ENCODE measurements around the gene RPS6KA2.

Gene RPS6KA2

GRCh38 chr6:166656230-166657151, 29.4 kb upstream of the RPS6KA2 start:
- no peak for DNase-seq (ENCODE audit: low read depth)

- no peak for DNase-seq (ENCODE audit: low read depth)
These were observed 28.7 kb upstream of the RPS6KA2 start for GRCh38 chr6:166655713-166656229.

- DNase-seq (ENCODE audit: low read depth) = no peak
These were observed 28.2 kb upstream of the RPS6KA2 start for GRCh38 chr6:166655251-166655650.

GRCh38 chr6:166654573-166654972, 27.5 kb upstream of the RPS6KA2 start:
- no peak for DNase-seq (ENCODE audit: low read depth)

- DNase-seq (ENCODE audit: low read depth) = no peak
These were observed 26.5 kb upstream of the RPS6KA2 start for GRCh38 chr6:166653639-166653941.

GRCh38 chr6:166650824-166651807, 24.1 kb upstream of the RPS6KA2 start:
- no peak for DNase-seq (ENCODE audit: low read depth)

- DNase-seq (ENCODE audit: low read depth) = no peak
These were observed 23.0 kb upstream of the RPS6KA2 start for GRCh38 chr6:166650047-166650446.

GRCh38 chr6:166648846-166649245, 21.8 kb upstream of the RPS6KA2 start:
- no peak for DNase-seq (ENCODE audit: low read depth)

GRCh38 chr6:166647896-166648295, 20.8 kb upstream of the RPS6KA2 start:
- no peak for DNase-seq (ENCODE audit: low read depth)

- no peak for DNase-seq (ENCODE audit: low read depth)
These were observed 19.7 kb upstream of the RPS6KA2 start for GRCh38 chr6:166646716-166647115.

- no peak for DNase-seq (ENCODE audit: low read depth)
These were observed 18.8 kb upstream of the RPS6KA2 start for GRCh38 chr6:166645896-166646295.

- DNase-seq (ENCODE audit: low read depth) = no peak
These were observed 17.6 kb upstream of the RPS6KA2 start for GRCh38 chr6:166644681-166645080.

GRCh38 chr6:166643891-166644590, 17.0 kb upstream of the RPS6KA2 start:
- no peak for DNase-seq (ENCODE audit: low read depth)

- no peak for DNase-seq (ENCODE audit: low read depth)
These were observed 15.6 kb upstream of the RPS6KA2 start for GRCh38 chr6:166642646-166643045.

GRCh38 chr6:166640342-166641043, 13.4 kb upstream of the RPS6KA2 start:
- DNase-seq (ENCODE audit: low read depth) = no peak

GRCh38 chr6:166639921-166640320, 12.9 kb upstream of the RPS6KA2 start:
- no peak for DNase-seq (ENCODE audit: low read depth)

GRCh38 chr6:166638573-166638964, 11.5 kb upstream of the RPS6KA2 start:
- DNase-seq (ENCODE audit: low read depth) = no peak

GRCh38 chr6:166637812-166638572, 10.9 kb upstream of the RPS6KA2 start:
- DNase-seq (ENCODE audit: low read depth) = no peak

GRCh38 chr6:166636934-166637333, 9.9 kb upstream of the RPS6KA2 start:
- DNase-seq (ENCODE audit: low read depth) = no peak

- DNase-seq (ENCODE audit: low read depth) = no peak
These were observed 9.3 kb upstream of the RPS6KA2 start for GRCh38 chr6:166636191-166636933.
